Tibial nerve (tissue), 4 donors: Measurements from ENCODE around the gene PFKFB2. TPM values are rescaled to one million over a fixed set of nuclear protein-coding genes. Genes with fewer than 3 reads are reported as not detected.

Source experiments
- DNase-seq, 2 donors: peaks; one replicate each; pipeline ENCODE4 v3.0.0-alpha.2; 2019; ENCODE audit warnings: low spot score in 2 of 2
- H3K27ac ChIP-seq, 4 donors: fragments of 200-600 bp; sonication (generic) in 3 of 4; one replicate each; pipeline ENCODE4 v1.5.1; 2017 to 2019; ENCODE audit warnings: mild to moderate bottlenecking in 1 of 4
- H3K27me3 ChIP-seq, 2 donors: fragments of 200-600 bp; sonication (generic) in 1 of 2; one replicate each; pipeline versions ENCODE4 v1.5.1 to v1.6.0; 2017 to 2019
- H3K36me3 ChIP-seq, 3 donors: fragments of 200-600 bp; sonication (generic); one replicate each; pipeline ENCODE4 v1.5.1; 2018 to 2019
- H3K4me1 ChIP-seq, 4 donors: fragments of 200-600 bp; sonication (generic) in 3 of 4; one replicate each; pipeline ENCODE4 v1.5.1; 2017 to 2019
- H3K4me3 ChIP-seq, 4 donors: fragments of 200-600 bp; sonication (generic) in 3 of 4; one replicate each; pipeline ENCODE4 v1.5.1; 2017 to 2019; ENCODE audit warnings: mild to moderate bottlenecking in 1 of 4, moderate library complexity in 1 of 4
- H3K9me3 ChIP-seq, 4 donors: fragments of 200-600 bp; sonication (generic) in 3 of 4; one replicate each; pipeline ENCODE4 v1.5.1; 2017 to 2019
- EP300 ChIP-seq, 2 donors: sonication (generic); formaldehyde crosslinking; IDR thresholded peaks; one replicate each; pipeline ENCODE4 v1.6.1; 2017; ENCODE audit warnings: antibody characterized with exemption in 2 of 2, mild to moderate bottlenecking in 1 of 2
- POLR2A ChIP-seq, 2 donors: fragments of 450-650 bp; IDR thresholded peaks; one replicate each; pipeline ENCODE4 v1.6.1; 2017; ENCODE audit warnings: antibody characterized with exemption in 2 of 2, mild to moderate bottlenecking in 2 of 2, moderate library complexity in 2 of 2
- WGBS, 2 donors: methylation state at CpG; one replicate each; pipeline ENCODE4 v1.1.5; 2018; 5-methylcytosine and 5-hydroxymethylcytosine counted together
- total RNA-seq, 4 donors: library from RNA; depleted of rRNA; stranded (reverse); fragments of >200 nt; gene quantifications; one replicate each; pipeline ENCODE4 v1.1.0, GENCODE V29; 2016
- TF ChIP-seq, protein P1 (sequence below), 5 experiments: fragments of 200-600 bp in 3 of 5; fragments of 450-650 bp in 2 of 5; sonication (generic) in 3 of 5; IDR thresholded peaks; one replicate each; pipeline ENCODE4 v1.5.1; 2016 to 2019; ENCODE audit warnings: antibody characterized with exemption in 5 of 5, mild to moderate bottlenecking in 3 of 5, moderate library complexity in 2 of 5

Gene PFKFB2
- total RNA-seq, 4 donors from 2014 or later: 6.5 to 9.8 (median 8.6) TPM

DNA sequence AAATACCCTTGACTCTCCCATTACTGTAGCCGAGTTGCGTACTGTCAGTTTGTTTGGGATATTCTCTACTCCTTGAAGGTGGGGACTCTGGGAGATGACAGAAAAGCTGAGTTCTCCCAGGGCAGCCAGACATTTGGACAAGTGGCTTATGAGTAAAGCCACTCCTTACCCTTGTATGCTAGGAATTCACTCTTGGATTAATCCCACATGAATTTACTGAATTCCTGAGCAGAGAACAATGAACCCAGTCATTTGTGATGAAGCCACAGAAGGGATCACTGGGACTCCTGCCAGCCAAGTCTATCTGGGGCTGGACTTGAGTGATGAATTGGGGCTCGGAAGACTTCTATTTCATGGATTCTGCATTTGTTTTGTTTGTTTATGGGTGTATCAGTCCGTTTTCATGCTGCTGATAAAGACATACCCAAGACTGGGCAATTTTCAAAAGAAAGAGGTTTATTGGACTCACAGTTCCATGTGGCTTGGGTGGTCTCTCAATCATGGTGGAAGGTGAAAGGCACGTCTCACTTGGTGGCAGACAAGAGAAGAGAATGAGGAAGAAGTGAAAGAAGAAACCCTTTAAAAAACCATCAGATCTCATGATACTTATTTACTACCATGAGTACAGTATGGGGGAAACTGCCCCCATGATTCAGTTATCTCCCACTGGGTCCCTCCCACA lies 45.6 kb upstream of the PFKFB2 start:
- DNase-seq: peak; percentile 23 to 31
- TF ChIP-seq, protein P1, sequence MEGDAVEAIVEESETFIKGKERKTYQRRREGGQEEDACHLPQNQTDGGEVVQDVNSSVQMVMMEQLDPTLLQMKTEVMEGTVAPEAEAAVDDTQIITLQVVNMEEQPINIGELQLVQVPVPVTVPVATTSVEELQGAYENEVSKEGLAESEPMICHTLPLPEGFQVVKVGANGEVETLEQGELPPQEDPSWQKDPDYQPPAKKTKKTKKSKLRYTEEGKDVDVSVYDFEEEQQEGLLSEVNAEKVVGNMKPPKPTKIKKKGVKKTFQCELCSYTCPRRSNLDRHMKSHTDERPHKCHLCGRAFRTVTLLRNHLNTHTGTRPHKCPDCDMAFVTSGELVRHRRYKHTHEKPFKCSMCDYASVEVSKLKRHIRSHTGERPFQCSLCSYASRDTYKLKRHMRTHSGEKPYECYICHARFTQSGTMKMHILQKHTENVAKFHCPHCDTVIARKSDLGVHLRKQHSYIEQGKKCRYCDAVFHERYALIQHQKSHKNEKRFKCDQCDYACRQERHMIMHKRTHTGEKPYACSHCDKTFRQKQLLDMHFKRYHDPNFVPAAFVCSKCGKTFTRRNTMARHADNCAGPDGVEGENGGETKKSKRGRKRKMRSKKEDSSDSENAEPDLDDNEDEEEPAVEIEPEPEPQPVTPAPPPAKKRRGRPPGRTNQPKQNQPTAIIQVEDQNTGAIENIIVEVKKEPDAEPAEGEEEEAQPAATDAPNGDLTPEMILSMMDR (IDR thresholded peaks at IDR 0.05): no peak
- TF ChIP-seq EP300 (IDR thresholded peaks at IDR 0.05): no peak
- TF ChIP-seq POLR2A (IDR thresholded peaks at IDR 0.05): no peak
- Histone ChIP-seq H3K36me3 (no peaks in the 10 kb centered on the region), H3K27me3 (no peaks in the 10 kb centered on the region), H3K4me1 (peaks cover 0 to 59% (median 15%) of the 10 kb centered on the region in 4 donors), H3K9me3 (no peaks in the 10 kb centered on the region), H3K4me3 (no peak overlapping the region), H3K27ac (peak overlapping the region; percentile 20 to 80 (median 50))
- WGBS, 2 donors: 25 to 27% methylated on average over 5 of the region's 5 CpGs

DNA sequence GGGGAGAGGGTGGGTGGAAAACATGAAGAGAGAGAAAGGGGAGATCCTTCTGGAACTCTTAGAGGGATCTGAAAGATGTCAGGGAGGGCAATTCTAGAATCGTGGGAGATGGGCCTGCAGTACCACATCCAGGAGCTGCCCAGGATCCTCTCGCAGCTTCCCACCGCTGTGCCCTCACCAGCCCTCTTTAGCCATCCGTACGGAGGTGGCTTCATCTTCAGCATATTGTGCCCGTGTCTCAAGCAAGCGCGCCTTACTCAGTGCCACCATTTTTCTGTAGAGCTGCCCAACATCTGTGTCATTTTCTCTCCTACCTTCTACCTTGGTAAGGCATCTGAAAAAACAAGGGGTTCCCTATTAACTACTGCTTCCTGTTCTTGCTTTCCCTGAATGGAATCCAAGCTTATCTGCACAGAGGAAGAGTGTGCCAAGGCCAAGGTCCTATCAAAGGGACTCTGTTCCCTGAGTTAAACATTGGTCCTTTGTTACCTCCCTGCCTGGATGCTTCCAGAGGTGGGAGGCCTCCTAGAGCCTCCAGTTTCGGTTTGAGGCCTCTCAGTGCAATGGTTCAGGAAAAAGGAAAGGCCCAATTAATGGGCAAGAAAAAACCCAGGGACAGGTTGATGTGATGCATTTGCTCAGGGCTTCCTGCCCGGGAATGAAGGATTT lies 43.8 kb upstream of the PFKFB2 start:
- TF ChIP-seq, protein P1 (IDR thresholded peaks at IDR 0.05): no peak
- TF ChIP-seq POLR2A (IDR thresholded peaks at IDR 0.05) (no peak), EP300 (IDR thresholded peaks at IDR 0.05) (no peak)
- 86 to 87% methylated on average over 10 of the region's 10 CpGs for WGBS, 2 donors
- Histone ChIP-seq H3K36me3 (no peaks in the 10 kb centered on the region), H3K4me1 (peaks cover 0 to 53% (median 15%) of the 10 kb centered on the region in 4 donors), H3K9me3 (no peaks in the 10 kb centered on the region), H3K27me3 (no peaks in the 10 kb centered on the region), H3K4me3 (no peak overlapping the region), H3K27ac (peak overlapping the region in 3 of 4 donors; percentile 38 to 76 (median 68))
- DNase-seq: no peak

DNA sequence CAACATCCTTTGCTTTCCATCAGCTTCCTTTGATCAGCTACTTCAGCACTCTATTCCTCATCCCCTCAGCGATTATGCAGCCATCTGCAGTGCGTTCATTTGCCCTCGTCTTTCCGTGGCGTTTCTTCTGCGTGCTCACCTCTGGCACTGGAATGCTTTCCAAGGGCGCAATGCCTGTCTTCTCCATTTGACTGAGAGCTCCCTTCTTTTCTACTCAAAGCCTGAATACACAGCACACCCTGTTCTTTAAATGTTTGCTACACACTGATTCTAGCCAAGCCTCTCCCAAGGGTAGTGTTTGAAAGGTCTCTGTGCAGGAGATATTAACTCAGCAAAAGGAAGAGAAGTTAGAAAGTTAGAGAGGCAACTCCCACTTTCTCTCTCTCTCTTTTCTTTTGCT lies 43.1 kb upstream of the PFKFB2 start:
- H3K9me3 ChIP-seq: no peaks in the 10 kb centered on the region
- H3K27me3 ChIP-seq: no peaks in the 10 kb centered on the region
- H3K36me3 ChIP-seq: no peaks in the 10 kb centered on the region
- H3K27ac ChIP-seq: peak overlapping the region in 3 of 4 donors; percentile 3 to 76 (median 68)
- H3K4me1 ChIP-seq: peaks cover 0 to 53% (median 15%) of the 10 kb centered on the region in 4 donors
- DNase-seq: no peak
- no peak overlapping the region for H3K4me3 ChIP-seq
- TF ChIP-seq, protein P1 (IDR thresholded peaks at IDR 0.05): no peak
- WGBS, 2 donors: 62 to 64% methylated on average over 7 of the region's 7 CpGs

DNA sequence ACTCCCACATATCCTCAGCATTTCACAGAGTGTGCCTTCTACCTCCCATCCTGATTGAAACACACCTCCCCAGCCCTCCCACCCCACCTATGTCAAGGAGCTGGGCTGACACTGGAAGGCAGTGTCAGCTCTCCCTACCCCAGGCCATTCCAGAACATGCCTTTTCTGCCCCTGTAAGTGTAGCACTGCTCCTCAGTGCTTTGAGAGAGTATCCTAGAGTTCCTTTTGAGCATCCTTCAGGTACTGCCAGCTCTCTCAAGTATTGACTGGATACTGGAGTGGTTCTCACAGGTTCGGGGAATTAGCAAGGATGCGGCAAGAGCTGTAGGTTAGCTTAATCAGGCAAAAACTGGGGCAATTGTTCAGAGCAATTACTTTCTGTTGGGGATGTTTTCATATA lies 42.3 kb upstream of the PFKFB2 start:
- DNase-seq: no peak
- WGBS, 2 donors: 96 to 100% methylated on average over 2 of the region's 2 CpGs
- H3K9me3 ChIP-seq: no peaks in the 10 kb centered on the region
- TF ChIP-seq, protein P1 (IDR thresholded peaks at IDR 0.05): no peak
- TF ChIP-seq POLR2A (IDR thresholded peaks at IDR 0.05) (no peak), EP300 (IDR thresholded peaks at IDR 0.05) (no peak)
- H3K27ac ChIP-seq: peak overlapping the region in 3 of 4 donors; percentile 3 to 76 (median 68)
- H3K4me3 ChIP-seq: no peak overlapping the region
- peaks cover 0 to 53% (median 15%) of the 10 kb centered on the region in 4 donors for H3K4me1 ChIP-seq
- H3K36me3 ChIP-seq: no peaks in the 10 kb centered on the region
- H3K27me3 ChIP-seq: no peaks in the 10 kb centered on the region
